ENCODE data around the gene MED6.

The MED6 gene

GRCh38 chr14:70600382-70601157 is at the start of gene MED6:
Gene MED6, minus strand, starts transcription at chr14:70600655. Its CDS starts 18 bp downstream, at chr14:70600637.
- DNase-seq = peak; percentile 92 to 93

- no peak for DNase-seq
These were observed 49.3 kb upstream of the MED6 start for GRCh38 chr14:70649803-70650202.

GRCh38 chr14:70648346-70648745 is 47.9 kb upstream of the MED6 start:
- no peak for DNase-seq

GRCh38 chr14:70646705-70647104 is 46.2 kb upstream of the MED6 start:
- DNase-seq = no peak

- DNase-seq = no peak
These were observed 45.4 kb upstream of the MED6 start for GRCh38 chr14:70645892-70646291.

GRCh38 chr14:70643967-70644366 is 43.5 kb upstream of the MED6 start:
- no peak for DNase-seq

- DNase-seq = no peak
These were observed 42.1 kb upstream of the MED6 start for GRCh38 chr14:70642303-70643235.

- DNase-seq = no peak
These were observed 41.3 kb upstream of the MED6 start, which contains the start of gene TTC9 for GRCh38 chr14:70641548-70642302. Gene TTC9, plus strand, starts transcription at chr14:70641916. Its CDS starts 214 bp downstream, at chr14:70642130.

GRCh38 chr14:70640938-70641547 is 40.6 kb upstream of the MED6 start:
- DNase-seq = peak; percentile 28 to 33

GRCh38 chr14:70638416-70638815 is 38.0 kb upstream of the MED6 start:
- no peak for DNase-seq

- DNase-seq = no peak
These were observed 35.6 kb upstream of the MED6 start for GRCh38 chr14:70635971-70636595.

GRCh38 chr14:70631948-70632347 is 31.5 kb upstream of the MED6 start:
- DNase-seq = no peak

- no peak for DNase-seq
These were observed 24.5 kb upstream of the MED6 start for GRCh38 chr14:70624972-70625371.

GRCh38 chr14:70622111-70622712 is 21.8 kb upstream of the MED6 start:
- DNase-seq = peak; percentile 43 to 44

- no peak for DNase-seq
These were observed 19.3 kb upstream of the MED6 start for GRCh38 chr14:70619708-70620107.

GRCh38 chr14:70618314-70618713 is 17.9 kb upstream of the MED6 start:
- DNase-seq = no peak

- DNase-seq = no peak
These were observed 16.2 kb upstream of the MED6 start for GRCh38 chr14:70616646-70617045.

GRCh38 chr14:70611216-70611615 is 10.8 kb upstream of the MED6 start:
- no peak for DNase-seq

GRCh38 chr14:70602254-70602653 is 1.8 kb upstream of the MED6 start:
- DNase-seq = no peak

GRCh38 chr14:70601162-70601561 is 707 bp upstream of the MED6 start:
- no peak for DNase-seq

- DNase-seq = no peak
These were observed 1.1 kb downstream of the MED6 start for GRCh38 chr14:70599345-70599744.

- no peak for DNase-seq
These were observed 2.7 kb downstream of the MED6 start for GRCh38 chr14:70597731-70598130.
